ENCODE measurements around the gene MAP3K3. TPM values are rescaled to one million over a fixed set of nuclear protein-coding genes. Genes with fewer than 3 reads are reported as not detected.

MAP3K3 gene
- total RNA-seq, 4 donors from 2014 or later: 14.0 to 38.9 (median 18.4) TPM

GRCh38 chr17:63688396-63689020, 66.3 kb downstream of the MAP3K3 start:
- H3K4me1 ChIP-seq: peaks cover 0 to 29% (median 9%) of the 10 kb centered on the region in 3 donors
- TF ChIP-seq CTCF (IDR thresholded peaks at IDR 0.05) (no peak), POLR2A (IDR thresholded peaks at IDR 0.05) (no peak)
- H3K4me3 ChIP-seq: no peak overlapping the region
- H3K9me3 ChIP-seq: no peaks in the 10 kb centered on the region
- no peaks in the 10 kb centered on the region for H3K27me3 ChIP-seq
- no peak overlapping the region for H3K27ac ChIP-seq
- peaks cover 27 to 92% (median 45%) of the 10 kb centered on the region in 3 donors for H3K36me3 ChIP-seq
- WGBS, 2 donors: 84 to 88% methylated on average over 8 to 11 of the region's 12 CpGs
- intact Hi-C loops (cut with DNase I): no loop called here
- no peak for DNase-seq

- intact Hi-C loops (cut with DNase I): no loop called here
- TF ChIP-seq CTCF (IDR thresholded peaks at IDR 0.05): no peak
- TF ChIP-seq POLR2A (IDR thresholded peaks at IDR 0.05): no peak
- WGBS, 2 donors: 89% methylated on average over 8 to 10 of the region's 14 CpGs
- H3K27ac ChIP-seq: no peak overlapping the region
- H3K9me3 ChIP-seq: no peaks in the 10 kb centered on the region
- no peak overlapping the region for H3K4me3 ChIP-seq
- no peaks in the 10 kb centered on the region for H3K27me3 ChIP-seq
- peaks cover 0 to 21% (median 6%) of the 10 kb centered on the region in 3 donors for H3K4me1 ChIP-seq
- no peak for DNase-seq
- peaks cover 27 to 94% (median 55%) of the 10 kb centered on the region in 3 donors for H3K36me3 ChIP-seq
Observed at GRCh38 chr17:63689479-63689878, 67.3 kb downstream of the MAP3K3 start.

DNA sequence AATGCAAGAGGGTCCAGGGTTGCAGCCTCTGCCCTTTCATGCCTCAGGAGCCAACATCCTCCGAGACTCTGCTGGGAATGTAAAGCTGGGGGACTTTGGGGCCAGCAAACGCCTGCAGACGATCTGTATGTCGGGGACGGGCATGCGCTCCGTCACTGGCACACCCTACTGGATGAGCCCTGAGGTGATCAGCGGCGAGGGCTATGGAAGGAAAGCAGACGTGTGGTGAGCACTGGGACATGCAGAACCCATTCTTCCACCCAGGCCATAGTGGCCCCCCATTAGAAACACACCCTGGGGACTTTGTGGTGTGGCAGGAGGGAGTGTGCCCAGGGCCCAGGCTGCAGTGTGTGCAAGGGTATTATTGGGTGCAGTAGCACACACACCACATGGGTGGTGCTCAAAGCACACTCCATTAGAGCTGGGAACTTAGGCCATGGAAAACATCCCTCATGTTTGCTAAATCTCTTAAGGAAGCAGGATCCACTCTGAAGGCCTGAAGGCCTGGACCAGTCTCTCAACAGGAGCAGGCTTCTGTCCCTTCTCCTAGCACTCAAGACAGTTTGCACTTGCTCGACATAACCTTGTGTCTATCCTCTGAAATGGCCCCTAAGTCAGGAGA, 70.1 kb downstream of the MAP3K3 start:
- intact Hi-C loops (cut with DNase I): no loop called here
- no peak for TF ChIP-seq CTCF (IDR thresholded peaks at IDR 0.05)
- TF ChIP-seq POLR2A (IDR thresholded peaks at IDR 0.05): no peak

DNA sequence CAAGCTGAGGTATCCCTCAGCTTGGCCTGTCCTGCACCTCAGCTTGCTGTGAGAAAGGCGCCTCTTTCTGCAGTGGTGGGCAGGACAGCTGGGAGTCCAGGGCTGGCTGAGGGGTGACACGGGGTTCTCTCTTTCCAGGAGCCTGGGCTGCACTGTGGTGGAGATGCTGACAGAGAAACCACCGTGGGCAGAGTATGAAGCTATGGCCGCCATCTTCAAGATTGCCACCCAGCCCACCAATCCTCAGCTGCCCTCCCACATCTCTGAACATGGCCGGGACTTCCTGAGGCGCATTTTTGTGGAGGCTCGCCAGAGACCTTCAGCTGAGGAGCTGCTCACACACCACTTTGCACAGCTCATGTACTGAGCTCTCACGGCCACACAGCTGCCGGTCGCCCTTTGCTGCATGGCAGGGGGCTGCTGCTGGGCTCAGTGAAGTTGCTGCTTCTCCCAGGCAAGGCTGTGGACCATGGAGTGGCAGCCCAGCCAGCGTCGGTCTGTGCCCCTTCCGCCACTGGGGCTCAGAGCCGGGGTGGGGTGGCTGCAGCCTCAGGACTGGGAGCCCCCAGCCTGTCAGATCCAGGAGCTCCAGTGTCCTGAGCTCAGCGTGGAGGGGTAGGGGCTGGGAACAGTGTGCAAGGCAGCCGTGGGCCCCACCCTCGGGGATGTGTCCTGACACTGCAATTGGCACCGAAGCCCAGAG, 71.3 kb downstream of the MAP3K3 start:
- DNase-seq: no peak
- no peak overlapping the region for H3K4me3 ChIP-seq
- H3K27ac ChIP-seq: no peak overlapping the region
- TF ChIP-seq CTCF (IDR thresholded peaks at IDR 0.05): no peak
- no peak for TF ChIP-seq POLR2A (IDR thresholded peaks at IDR 0.05)
- H3K36me3 ChIP-seq: peaks cover 27 to 69% (median 58%) of the 10 kb centered on the region in 3 donors
- intact Hi-C loops (cut with DNase I): no loop called here
- peaks cover 12 to 30% (median 13%) of the 10 kb centered on the region in 3 donors for H3K4me1 ChIP-seq
- WGBS, 2 donors: 94 to 100% methylated on average over 1 to 3 of the region's 18 CpGs
- H3K27me3 ChIP-seq: no peaks in the 10 kb centered on the region
- no peaks in the 10 kb centered on the region for H3K9me3 ChIP-seq

More for the DNA sequence above, 70.1 kb downstream of the MAP3K3 start:
- DNase-seq: no peak
- Histone ChIP-seq H3K4me3 (no peak overlapping the region), H3K36me3 (peaks cover 27 to 82% (median 60%) of the 10 kb centered on the region in 3 donors), H3K9me3 (no peaks in the 10 kb centered on the region), H3K4me1 (peaks cover 0 to 18% (median under 1%) of the 10 kb centered on the region in 3 donors), H3K27me3 (no peaks in the 10 kb centered on the region), H3K27ac (no peak overlapping the region)
- 89 to 92% methylated on average over 4 to 9 of the region's 11 CpGs for WGBS, 2 donors
